Coronary artery (tissue), 2 donors: Measurements from ENCODE around the gene PPFIA2.

Experiments
- DNase-seq: peaks from one replicate; pipeline ENCODE4 v3.0.0-alpha.2; 2017; ENCODE audit warnings: low spot score
- H3K27ac ChIP-seq, 2 donors: fragments of 200-600 bp; sonication (generic); one replicate each; pipeline ENCODE4 v1.5.1; 2016 to 2019
- H3K4me3 ChIP-seq: fragments of 200-600 bp; sonication (generic); 2 replicates; pipeline ENCODE4 v1.5.1; 2016; ENCODE audit warnings: mild to moderate bottlenecking, moderate library complexity
- CTCF ChIP-seq: fragments of 200-600 bp; sonication (generic); IDR thresholded peaks from one replicate; pipeline ENCODE4 v1.5.1; 2019; ENCODE audit warnings: antibody characterized with exemption

PPFIA2 gene

GRCh38 chr12:81395431-81395830 is 363.7 kb downstream of the PPFIA2 start:
- no peak for DNase-seq
- no peak overlapping the region for H3K27ac ChIP-seq
- TF ChIP-seq CTCF: no peak
- H3K4me3 ChIP-seq: no peak overlapping the region

GRCh38 chr12:81389550-81390099 is 369.5 kb downstream of the PPFIA2 start:
- no peak overlapping the region for H3K27ac ChIP-seq
- no peak for TF ChIP-seq CTCF
- no peak overlapping the region for H3K4me3 ChIP-seq
- DNase-seq: no peak

- TF ChIP-seq CTCF: no peak
- DNase-seq: no peak
- Histone ChIP-seq H3K27ac (no peak overlapping the region), H3K4me3 (no peak overlapping the region)
Observed at GRCh38 chr12:81386101-81386500, 373.0 kb downstream of the PPFIA2 start.

GRCh38 chr12:81381951-81382350 is 377.2 kb downstream of the PPFIA2 start:
- H3K4me3 ChIP-seq: no peak overlapping the region
- no peak overlapping the region for H3K27ac ChIP-seq
- no peak for DNase-seq
- no peak for TF ChIP-seq CTCF

GRCh38 chr12:81378601-81379285 is 380.4 kb downstream of the PPFIA2 start:
- no peak for TF ChIP-seq CTCF
- DNase-seq: no peak
- Histone ChIP-seq H3K27ac (no peak overlapping the region), H3K4me3 (no peak overlapping the region)

GRCh38 chr12:81377771-81378170 is 381.4 kb downstream of the PPFIA2 start:
- Histone ChIP-seq H3K4me3 (no peak overlapping the region), H3K27ac (no peak overlapping the region)
- DNase-seq: no peak
- no peak for TF ChIP-seq CTCF

GRCh38 chr12:81375969-81376368 is 383.2 kb downstream of the PPFIA2 start:
- DNase-seq: no peak
- TF ChIP-seq CTCF: no peak
- H3K4me3 ChIP-seq: no peak overlapping the region
- no peak overlapping the region for H3K27ac ChIP-seq
